Stimulated activated CD4-positive, alpha-beta T cell treated with anti-CD3 and anti-CD28 coated beads, Interleukin-15, amount 100 ng/mL, for 48 hours (primary cell): ENCODE measurements around the gene TENT5D.
"Not testable (repeated sequence)": the region's sequence is repeated elsewhere in the genome, so short reads cannot be mapped to it uniquely, and the experiment has no call there.

Source experiments
- DNase-seq, 2 donors: peaks; one replicate each; pipeline ENCODE4 v3.0.0-alpha.2; 2020; ENCODE audit warnings: low read depth in 2 of 2

TENT5D gene

GRCh38 chrX:80420147-80420546 is at the start of gene TENT5D:
TSS of gene TENT5D (plus strand) at chrX:80420447. CDS start at chrX:80442540, 22,093 bp downstream.
- DNase-seq = no peak

GRCh38 chrX:80385651-80386050 is 34.6 kb upstream of the TENT5D start:
- DNase-seq = not testable (repeated sequence)

GRCh38 chrX:80388206-80388605 is 32.0 kb upstream of the TENT5D start:
- DNase-seq = no peak

- DNase-seq = no peak
Measured at GRCh38 chrX:80412042-80412441, 8.2 kb upstream of the TENT5D start.

GRCh38 chrX:80423000-80423399 is 2.8 kb downstream of the TENT5D start:
- DNase-seq = no peak

- DNase-seq = no peak
Measured at GRCh38 chrX:80423744-80424143, 3.5 kb downstream of the TENT5D start.

- DNase-seq = no peak
Measured at GRCh38 chrX:80430826-80431504, 10.7 kb downstream of the TENT5D start.

- DNase-seq = no peak
Measured at GRCh38 chrX:80431505-80431832, 11.2 kb downstream of the TENT5D start.

- DNase-seq = no peak
Measured at GRCh38 chrX:80432441-80432840, 12.2 kb downstream of the TENT5D start.

- no peak for DNase-seq
Measured at GRCh38 chrX:80432863-80433262, 12.6 kb downstream of the TENT5D start.

- DNase-seq = not testable (repeated sequence)
Measured at GRCh38 chrX:80468166-80468565, 47.9 kb downstream of the TENT5D start.

- no peak for DNase-seq
Measured at GRCh38 chrX:80471582-80471981, 51.3 kb downstream of the TENT5D start.

GRCh38 chrX:80485543-80485942 is 65.3 kb downstream of the TENT5D start:
- DNase-seq = no peak

GRCh38 chrX:80486299-80486698 is 66.1 kb downstream of the TENT5D start:
- no peak for DNase-seq

GRCh38 chrX:80489166-80489565 is 68.9 kb downstream of the TENT5D start:
- no peak for DNase-seq
